GM19324 (cell line): ENCODE data around the gene TRIM43.
"Not testable (repeated sequence)": the region's sequence is repeated elsewhere in the genome, so short reads cannot be mapped to it uniquely, and the experiment has no call there.

Source experiments
- ATAC-seq: cut with Tn5 transposase; IDR thresholded peaks from one replicate; pipeline ENCODE4 v1.9.1; 2021; ENCODE audit warnings: mild to moderate bottlenecking, moderate library complexity; ENCODE audit not compliant: unreplicated experiment, low FRiP score

TRIM43 gene

GRCh38 chr2:95591701-95592100 is at the start of gene TRIM43:
Gene TRIM43, plus strand, starts transcription at chr2:95592001. Its CDS starts 2,023 bp downstream, at chr2:95594024.
- not testable (repeated sequence) for ATAC-seq

GRCh38 chr2:95551055-95551568 is 40.7 kb upstream of the TRIM43 start:
- ATAC-seq = no peak

DNA sequence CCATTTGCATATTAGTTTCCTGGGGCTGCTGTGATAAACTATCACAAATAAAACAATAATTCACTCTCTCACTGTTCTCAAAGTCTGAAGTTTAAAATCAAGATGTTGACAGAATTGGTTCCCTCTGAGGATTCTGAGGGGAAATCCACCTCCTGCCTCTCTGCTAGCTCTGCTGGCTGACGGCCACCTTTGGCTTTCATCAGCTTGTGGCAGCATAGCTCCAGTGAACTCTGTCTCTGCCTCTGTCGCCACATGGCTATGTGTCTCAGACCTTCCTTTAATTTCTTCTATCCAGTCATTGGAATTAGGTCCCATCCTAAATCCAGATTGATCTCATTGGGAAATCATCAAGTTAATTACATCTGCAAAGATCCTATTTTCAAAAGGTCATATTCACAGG is 38.9 kb upstream of the TRIM43 start:
- ATAC-seq = no peak

DNA sequence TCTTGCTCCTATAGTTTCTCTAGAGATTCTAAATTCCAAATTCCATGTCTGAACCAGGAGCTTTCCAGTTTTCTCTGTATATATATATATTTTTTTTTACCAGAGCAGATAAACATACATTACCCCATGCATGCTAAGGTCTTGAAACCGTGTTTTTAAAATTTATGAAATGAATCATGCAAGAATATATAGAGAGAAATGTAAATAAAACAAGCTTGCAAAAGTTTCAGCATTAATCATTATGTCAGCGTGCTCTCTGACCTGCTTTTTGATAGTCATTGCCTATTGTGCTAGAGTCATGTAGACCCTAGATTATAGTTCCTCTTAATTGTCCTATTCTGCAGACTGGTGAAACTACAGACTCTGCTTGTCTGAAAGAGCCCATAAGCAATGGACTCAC is 22.6 kb upstream of the TRIM43 start:
- no peak for ATAC-seq

DNA sequence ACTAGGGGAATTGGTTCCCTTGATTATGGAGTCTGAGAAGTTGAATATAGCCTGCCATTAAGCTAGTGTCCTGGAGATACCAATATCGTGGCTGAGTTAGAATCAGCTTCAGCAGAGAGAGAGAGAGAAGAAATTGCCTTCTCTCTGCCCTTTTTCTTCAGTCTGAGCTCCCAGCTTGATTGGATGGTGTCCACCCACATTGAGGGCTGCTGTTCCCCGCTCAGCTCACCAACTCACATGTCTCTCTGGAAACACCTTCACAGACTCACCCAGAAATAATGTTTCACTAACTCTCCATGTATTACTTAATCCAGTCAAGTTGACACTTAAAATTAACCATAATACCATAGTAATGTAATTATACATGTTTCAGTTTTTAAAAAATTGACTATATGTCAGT is 17.9 kb upstream of the TRIM43 start:
- no peak for ATAC-seq

DNA sequence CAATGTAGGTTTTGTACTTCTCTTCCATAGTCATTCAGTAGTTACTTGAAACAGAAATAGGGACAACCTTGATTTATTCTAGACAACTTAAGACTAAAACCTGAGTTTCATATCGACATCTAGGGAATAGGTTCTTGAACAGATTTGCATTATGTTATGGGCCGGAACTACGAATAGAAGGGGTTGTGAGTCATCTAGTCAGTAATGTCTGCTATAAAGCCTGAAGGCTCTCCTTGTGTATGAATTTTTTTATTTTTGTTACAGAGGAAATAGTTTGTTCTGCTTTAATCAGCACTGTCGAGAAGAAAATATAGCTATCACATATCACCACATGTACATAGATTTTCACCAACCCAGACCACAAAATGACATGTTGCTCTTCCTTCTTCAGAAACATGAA is 17.3 kb upstream of the TRIM43 start:
- ATAC-seq = no peak

- ATAC-seq = no peak
Observed at GRCh38 chr2:95575857-95576256, 15.9 kb upstream of the TRIM43 start.

GRCh38 chr2:95578539-95578938 is 13.3 kb upstream of the TRIM43 start:
- no peak for ATAC-seq

- ATAC-seq = not testable (repeated sequence)
Observed at GRCh38 chr2:95583545-95583944, 8.3 kb upstream of the TRIM43 start.

DNA sequence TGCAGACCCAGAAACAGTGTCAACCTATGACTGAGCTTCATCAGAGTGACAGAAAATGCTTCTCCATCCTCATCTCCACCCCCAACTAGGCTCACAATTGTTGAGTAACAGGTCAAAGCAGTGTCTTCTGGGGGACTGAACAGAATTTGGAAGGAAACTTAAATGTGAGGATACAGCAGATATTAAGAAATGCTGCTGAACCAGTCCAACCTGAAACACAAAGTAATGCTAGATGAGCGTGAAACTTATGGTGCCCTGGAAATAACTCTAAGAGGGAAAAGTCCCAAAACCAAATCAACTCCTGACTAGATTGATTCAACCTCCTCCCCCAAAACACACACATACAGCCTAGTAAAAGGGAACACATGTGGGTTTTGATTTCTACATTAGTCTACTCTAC is 7.5 kb upstream of the TRIM43 start:
- not testable (repeated sequence) for ATAC-seq

DNA sequence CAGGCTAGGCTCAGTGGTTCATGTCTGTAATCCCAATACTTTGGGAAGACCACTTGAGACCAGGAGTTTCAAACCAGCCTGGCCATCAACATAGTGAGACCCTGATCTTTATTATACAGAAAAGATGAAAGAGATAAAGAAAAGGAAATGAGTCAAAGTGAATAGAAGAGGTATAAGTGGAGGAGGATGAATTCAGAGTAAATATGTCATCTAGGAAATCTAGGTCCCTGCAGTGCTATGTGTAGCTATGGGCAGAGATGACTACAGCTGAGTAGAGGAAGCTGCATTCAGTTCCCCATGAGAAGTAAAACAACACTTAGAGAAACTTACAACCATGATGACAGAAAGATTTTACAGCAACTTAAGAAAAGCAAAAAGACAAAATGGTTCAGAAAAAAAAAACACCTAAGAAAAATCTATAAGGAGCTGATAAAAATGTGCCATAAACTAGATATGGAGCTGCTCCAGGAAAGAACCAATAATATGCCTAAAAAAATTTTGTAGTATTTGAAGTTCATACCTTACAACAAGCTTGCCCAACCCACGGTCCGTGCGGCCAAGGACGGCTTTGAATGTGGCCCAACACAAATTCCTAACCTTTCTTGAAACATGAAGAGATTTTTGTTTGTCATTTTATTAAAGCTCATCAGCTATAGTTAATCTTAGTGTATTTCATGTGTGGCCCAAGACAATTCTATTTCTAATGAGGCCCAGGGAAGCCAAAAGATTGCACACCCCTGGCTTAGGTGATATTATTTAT is 1.8 kb upstream of the TRIM43 start:
- ATAC-seq = not testable (repeated sequence)

- ATAC-seq = not testable (repeated sequence)
Observed at GRCh38 chr2:95592973-95593372, 1.2 kb downstream of the TRIM43 start.

DNA sequence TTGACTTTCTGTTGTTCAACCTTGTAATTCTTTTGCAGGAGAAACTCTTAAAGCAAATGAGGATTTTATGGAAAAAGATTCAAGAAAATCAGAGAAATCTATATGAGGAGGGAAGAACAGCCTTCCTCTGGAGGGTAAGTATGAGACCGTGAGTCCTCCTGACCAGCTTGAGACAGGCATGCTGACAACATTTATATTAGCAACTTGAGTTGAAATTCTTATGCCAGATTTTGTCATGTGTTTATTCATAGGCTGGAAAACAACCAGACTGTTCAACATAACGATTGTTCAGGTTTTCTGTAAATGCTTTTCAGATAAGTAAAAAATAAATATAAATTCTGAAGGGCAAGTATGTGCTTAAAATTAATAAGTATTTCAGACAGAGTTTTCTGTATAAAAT is 3.2 kb downstream of the TRIM43 start:
- not testable (repeated sequence) for ATAC-seq

DNA sequence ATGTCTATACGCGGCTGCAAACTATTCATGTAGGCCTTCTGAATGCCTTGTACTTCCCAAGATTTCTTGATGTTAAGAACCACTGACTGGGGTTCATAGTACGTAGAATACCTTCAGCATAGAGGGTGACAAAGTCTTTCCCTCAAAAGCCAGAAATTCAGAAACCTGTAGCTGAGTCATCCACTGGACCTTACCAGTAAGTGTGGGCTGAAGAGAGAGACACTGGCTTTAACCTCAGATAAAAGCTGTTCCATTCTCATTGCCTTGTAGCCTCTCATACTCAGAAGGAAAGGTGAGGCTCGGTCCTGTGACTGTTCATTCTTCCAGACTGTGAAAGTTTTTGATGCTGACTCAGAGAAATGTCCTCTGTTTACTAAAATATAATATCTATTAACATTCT is 9.5 kb downstream of the TRIM43 start:
- not testable (repeated sequence) for ATAC-seq

DNA sequence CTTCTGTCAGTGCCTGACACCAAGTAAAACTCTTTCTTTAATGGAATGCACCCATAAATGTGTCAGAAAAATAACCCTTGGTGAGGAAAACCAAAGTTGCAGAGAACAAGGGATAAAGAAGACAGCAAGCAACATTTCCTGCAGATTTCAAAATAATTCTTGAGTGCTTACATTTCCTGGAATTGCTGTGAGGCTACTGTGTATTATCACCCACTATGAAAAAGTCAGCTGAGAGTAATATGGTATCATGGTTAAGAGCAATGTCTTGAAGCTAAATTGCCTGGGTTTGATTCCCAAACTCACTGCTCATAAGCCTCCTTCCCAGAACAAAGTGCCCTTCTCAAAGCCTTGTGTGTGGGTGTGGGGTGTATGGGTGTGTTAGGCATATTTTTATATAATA is 10.3 kb downstream of the TRIM43 start:
- not testable (repeated sequence) for ATAC-seq

- not testable (repeated sequence) for ATAC-seq
Observed at GRCh38 chr2:95608356-95608755, 16.6 kb downstream of the TRIM43 start.

GRCh38 chr2:95609764-95610163 is 18.0 kb downstream of the TRIM43 start:
- ATAC-seq = not testable (repeated sequence)

GRCh38 chr2:95613048-95613447 is 21.2 kb downstream of the TRIM43 start:
- ATAC-seq = not testable (repeated sequence)

DNA sequence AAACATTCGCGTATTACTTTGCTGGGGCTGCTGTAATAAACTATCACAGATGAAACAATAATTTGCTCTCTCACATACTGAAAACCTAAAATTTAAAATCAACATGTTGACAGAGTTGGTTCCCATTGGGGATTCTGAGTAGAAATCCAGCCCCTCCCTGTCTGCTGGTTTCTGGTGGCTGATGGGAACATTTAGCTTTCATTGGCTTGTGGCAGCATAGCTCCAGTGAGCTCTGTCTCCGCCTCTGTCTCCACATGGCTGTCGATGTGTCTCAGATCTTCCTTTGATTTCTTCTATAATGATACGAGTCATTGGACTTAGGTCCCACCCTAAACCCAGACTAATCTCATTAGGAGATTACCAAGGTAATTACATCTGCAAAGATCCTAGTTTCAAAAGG is 30.9 kb downstream of the TRIM43 start:
- not testable (repeated sequence) for ATAC-seq

- ATAC-seq = not testable (repeated sequence)
Observed at GRCh38 chr2:95630987-95631386, 39.2 kb downstream of the TRIM43 start.

GRCh38 chr2:95633626-95634259 is 41.9 kb downstream of the TRIM43 start:
- ATAC-seq = not testable (repeated sequence)
